Uterus (tissue), 2 donors: ENCODE data around the gene ARMC2.

Experiments
- POLR2A ChIP-seq, 2 donors: fragments of 450-650 bp; IDR thresholded peaks; one replicate each; pipeline ENCODE4 v1.6.1; 2016; ENCODE audit warnings: antibody characterized with exemption in 2 of 2, mild to moderate bottlenecking in 1 of 2, moderate library complexity in 1 of 2
- TF ChIP-seq, protein P1 (sequence below), 4 experiments: fragments of 200-600 bp in 2 of 4; fragments of 450-650 bp in 2 of 4; sonication (generic) in 2 of 4; IDR thresholded peaks; one replicate each; pipeline ENCODE4 v1.5.1; 2016 to 2019; ENCODE audit warnings: antibody characterized with exemption in 4 of 4, mild to moderate bottlenecking in 2 of 4, moderate library complexity in 1 of 4

GRCh38 chr6:108916026-108916686, 67.9 kb downstream of the ARMC2 start:
- TF ChIP-seq, protein P1, sequence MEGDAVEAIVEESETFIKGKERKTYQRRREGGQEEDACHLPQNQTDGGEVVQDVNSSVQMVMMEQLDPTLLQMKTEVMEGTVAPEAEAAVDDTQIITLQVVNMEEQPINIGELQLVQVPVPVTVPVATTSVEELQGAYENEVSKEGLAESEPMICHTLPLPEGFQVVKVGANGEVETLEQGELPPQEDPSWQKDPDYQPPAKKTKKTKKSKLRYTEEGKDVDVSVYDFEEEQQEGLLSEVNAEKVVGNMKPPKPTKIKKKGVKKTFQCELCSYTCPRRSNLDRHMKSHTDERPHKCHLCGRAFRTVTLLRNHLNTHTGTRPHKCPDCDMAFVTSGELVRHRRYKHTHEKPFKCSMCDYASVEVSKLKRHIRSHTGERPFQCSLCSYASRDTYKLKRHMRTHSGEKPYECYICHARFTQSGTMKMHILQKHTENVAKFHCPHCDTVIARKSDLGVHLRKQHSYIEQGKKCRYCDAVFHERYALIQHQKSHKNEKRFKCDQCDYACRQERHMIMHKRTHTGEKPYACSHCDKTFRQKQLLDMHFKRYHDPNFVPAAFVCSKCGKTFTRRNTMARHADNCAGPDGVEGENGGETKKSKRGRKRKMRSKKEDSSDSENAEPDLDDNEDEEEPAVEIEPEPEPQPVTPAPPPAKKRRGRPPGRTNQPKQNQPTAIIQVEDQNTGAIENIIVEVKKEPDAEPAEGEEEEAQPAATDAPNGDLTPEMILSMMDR (IDR thresholded peaks at IDR 0.05), result no peak
- TF ChIP-seq POLR2A (IDR thresholded peaks at IDR 0.05), result no peak
